ENCODE data around the gene STK11IP.

DNA sequence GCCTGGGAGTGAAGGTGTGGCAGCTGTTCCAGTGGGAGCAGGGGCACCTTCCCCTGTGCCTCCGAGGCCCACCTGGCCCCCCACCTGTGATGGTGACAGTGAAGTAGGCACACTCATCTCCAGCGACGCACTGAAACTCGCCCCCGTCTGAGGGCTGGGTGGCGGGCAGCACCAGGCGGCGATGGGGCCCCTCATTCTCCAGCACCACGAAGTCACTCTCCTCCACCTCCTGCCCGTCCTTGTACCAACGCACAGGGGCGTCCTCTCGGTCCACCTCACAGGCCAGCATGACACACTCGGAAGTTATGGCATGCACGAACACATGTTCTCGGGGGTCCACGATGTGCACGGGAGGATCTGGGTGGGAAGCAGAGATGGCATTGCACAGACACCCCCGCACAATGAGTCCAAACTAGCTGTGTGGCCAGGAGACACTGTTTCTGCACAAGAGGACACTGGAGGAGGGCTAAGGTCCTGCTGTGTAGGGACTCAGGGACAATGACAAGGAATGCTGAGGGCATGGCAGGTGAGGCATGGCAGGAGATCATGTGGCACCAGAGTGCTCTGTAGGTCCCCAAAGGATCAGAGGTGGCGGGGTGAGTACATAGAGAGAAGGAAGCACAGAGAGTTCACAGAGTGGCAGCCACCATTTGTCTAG, 34.3 kb upstream of the STK11IP start:
- no peak for TF ChIP-seq POLR2A (IDR thresholded peaks at IDR 0.05; ENCODE audit: low read length)
- no peak for TF ChIP-seq GATA1 (IDR thresholded peaks at IDR 0.05; ENCODE audit: low read depth, low read length)

Measured in erythroblast (primary cell).